ENCODE measurements around the gene PCA3. TPM values are rescaled to one million over a fixed set of nuclear protein-coding genes. Genes with fewer than 3 reads are reported as not detected.

Gene PCA3
- total RNA-seq, 1 donor from 2014 or later, result not detected

GRCh38 chr9:76725885-76726284, 38.4 kb upstream of the PCA3 start:
- DNase-seq (ENCODE audit: low read depth), result no peak
- no peak for TF ChIP-seq CTCF (conservative IDR thresholded peaks at IDR 0.05; ENCODE audit: low read depth, low read length)
- H3K4me3 ChIP-seq (ENCODE audit: low read depth, low read length), result no peak overlapping the region

- DNase-seq (ENCODE audit: low read depth), result no peak
- no peak for TF ChIP-seq CTCF (conservative IDR thresholded peaks at IDR 0.05; ENCODE audit: low read depth, low read length)
- H3K4me3 ChIP-seq (ENCODE audit: low read depth, low read length), result no peak overlapping the region
Measured at GRCh38 chr9:76729116-76729515, 35.1 kb upstream of the PCA3 start.

GRCh38 chr9:76729980-76730737, 34.1 kb upstream of the PCA3 start:
- TF ChIP-seq CTCF (conservative IDR thresholded peaks at IDR 0.05; ENCODE audit: low read depth, low read length), result no peak
- no peak for DNase-seq (ENCODE audit: low read depth)
- no peak overlapping the region for H3K4me3 ChIP-seq (ENCODE audit: low read depth, low read length)

- DNase-seq (ENCODE audit: low read depth), result no peak
- TF ChIP-seq CTCF (conservative IDR thresholded peaks at IDR 0.05; ENCODE audit: low read depth, low read length), result no peak
- no peak overlapping the region for H3K4me3 ChIP-seq (ENCODE audit: low read depth, low read length)
Measured at GRCh38 chr9:76730801-76731200, 33.4 kb upstream of the PCA3 start.

GRCh38 chr9:76732341-76732958, 31.8 kb upstream of the PCA3 start:
- H3K4me3 ChIP-seq (ENCODE audit: low read depth, low read length), result no peak overlapping the region
- TF ChIP-seq CTCF (conservative IDR thresholded peaks at IDR 0.05; ENCODE audit: low read depth, low read length), result no peak
- DNase-seq (ENCODE audit: low read depth), result no peak

GRCh38 chr9:76733096-76733495, 31.1 kb upstream of the PCA3 start:
- no peak for TF ChIP-seq CTCF (conservative IDR thresholded peaks at IDR 0.05; ENCODE audit: low read depth, low read length)
- no peak for DNase-seq (ENCODE audit: low read depth)

GRCh38 chr9:76734716-76735115, 29.5 kb upstream of the PCA3 start:
- TF ChIP-seq CTCF (conservative IDR thresholded peaks at IDR 0.05; ENCODE audit: low read depth, low read length), result no peak
- no peak for DNase-seq (ENCODE audit: low read depth)
- H3K4me3 ChIP-seq (ENCODE audit: low read depth, low read length), result no peak overlapping the region

More at GRCh38 chr9:76733096-76733495, 31.1 kb upstream of the PCA3 start:
- H3K4me3 ChIP-seq (ENCODE audit: low read depth, low read length), result no peak overlapping the region
